ENCODE results near the gene SHH. TPM values are rescaled to one million over a fixed set of nuclear protein-coding genes. Genes with fewer than 3 reads are reported as not detected.

The SHH gene
- total and polyA plus RNA-seq, 2 experiments from 2014 or later = not detected

DNA sequence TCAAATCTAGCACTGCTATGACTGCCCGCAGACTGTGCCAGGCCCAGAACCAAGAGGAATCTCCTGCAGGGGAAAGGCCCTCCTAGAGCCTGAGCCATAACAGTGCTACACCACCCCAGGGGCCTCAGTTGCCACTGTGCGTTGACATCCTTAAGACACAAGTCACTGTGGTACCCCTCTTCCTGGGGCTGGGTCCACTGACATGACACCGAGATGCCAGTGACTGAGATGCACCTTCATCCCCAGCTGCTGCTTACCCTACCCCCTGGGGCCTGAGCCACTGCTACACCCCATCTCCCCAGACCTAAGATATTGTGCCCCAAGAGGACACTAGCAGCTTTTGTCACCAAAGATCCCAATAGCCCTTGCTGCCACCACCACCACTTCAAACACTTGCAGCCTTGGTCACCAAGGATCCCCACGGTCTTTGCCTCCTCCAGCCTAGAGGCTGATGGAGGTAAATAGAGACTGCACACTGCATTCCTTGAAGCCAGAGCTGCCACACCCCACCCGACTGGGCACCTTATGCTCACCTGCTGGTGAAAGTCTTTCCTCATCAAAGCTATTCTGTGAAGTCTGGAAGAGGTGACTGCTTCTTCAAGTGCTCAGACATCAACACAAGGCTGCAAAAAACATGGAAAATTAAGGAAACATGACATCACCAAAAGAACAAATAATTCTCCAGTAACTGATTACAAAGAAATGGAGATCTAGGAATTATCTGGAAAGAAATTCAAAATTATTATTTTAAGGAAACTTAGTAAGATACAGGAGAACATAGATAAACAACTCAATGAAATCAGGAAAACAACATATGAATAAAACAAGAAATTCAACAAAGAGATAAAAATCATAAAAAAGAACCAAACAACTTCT, 40.4 kb upstream of the SHH start (continued):
- TF ChIP-seq EZH2 (IDR thresholded peaks at IDR 0.05; ENCODE audit: low read depth, unreplicated experiment) = no peak
- no peak for TF ChIP-seq NANOG (IDR thresholded peaks at IDR 0.05; ENCODE audit: borderline replicate concordance)
- TF ChIP-seq, protein P1, sequence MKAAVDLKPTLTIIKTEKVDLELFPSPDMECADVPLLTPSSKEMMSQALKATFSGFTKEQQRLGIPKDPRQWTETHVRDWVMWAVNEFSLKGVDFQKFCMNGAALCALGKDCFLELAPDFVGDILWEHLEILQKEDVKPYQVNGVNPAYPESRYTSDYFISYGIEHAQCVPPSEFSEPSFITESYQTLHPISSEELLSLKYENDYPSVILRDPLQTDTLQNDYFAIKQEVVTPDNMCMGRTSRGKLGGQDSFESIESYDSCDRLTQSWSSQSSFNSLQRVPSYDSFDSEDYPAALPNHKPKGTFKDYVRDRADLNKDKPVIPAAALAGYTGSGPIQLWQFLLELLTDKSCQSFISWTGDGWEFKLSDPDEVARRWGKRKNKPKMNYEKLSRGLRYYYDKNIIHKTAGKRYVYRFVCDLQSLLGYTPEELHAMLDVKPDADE (IDR thresholded peaks at IDR 0.05) = no peak

DNA sequence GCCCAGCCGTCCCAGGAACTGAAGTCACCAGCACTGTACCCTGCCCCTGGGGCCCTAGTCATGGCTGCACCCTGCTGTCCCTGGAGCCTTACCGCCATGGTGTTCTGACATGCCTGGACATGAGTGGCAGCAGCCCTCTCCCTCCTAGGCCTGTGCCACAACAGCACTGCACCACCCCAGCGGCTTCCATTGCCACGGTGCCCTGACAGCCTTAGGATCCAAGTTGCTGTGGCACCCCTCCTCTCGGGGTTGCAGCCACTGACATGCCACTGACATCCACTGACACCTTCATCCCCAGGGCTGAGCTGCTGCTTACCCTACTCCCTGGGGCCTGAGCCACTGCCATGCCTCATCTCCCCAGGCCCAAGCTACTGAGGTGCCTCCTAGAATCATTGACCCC, 39.6 kb upstream of the SHH start:
- no peaks in the 10 kb centered on the region for H3F3A ChIP-seq (replicated peaks; ENCODE audit: low read depth)
- no peak overlapping the region for H3K27ac ChIP-seq (ENCODE audit: low read depth)
- no peaks in the 10 kb centered on the region for H4K20me1 ChIP-seq (replicated peaks; ENCODE audit: insufficient read depth)
- no peak overlapping the region for H3K4me3 ChIP-seq
- 0 out of 2 replicates have a peak, but pooled peaks cover 5% of the 10 kb centered on the region for H3K36me3 ChIP-seq (ENCODE audit: insufficient read depth)
- ATAC-seq (no peak), DNase-seq (ENCODE audit: low spot score) (no peak)
- no peaks in the 10 kb centered on the region for H3K36me3 Mint-ChIP-seq (ENCODE audit: low read depth)
- no peaks in the 10 kb centered on the region for H3K4me1 ChIP-seq (ENCODE audit: insufficient read depth)
- peaks cover 3% of the 10 kb centered on the region for H3K27me3 Mint-ChIP-seq (ENCODE audit: insufficient read depth, low read depth, poor library complexity)
- no peak overlapping the region for H3K4me2 ChIP-seq
- H2AFZ ChIP-seq = no peak overlapping the region
- H3K27me3 ChIP-seq (ENCODE audit: insufficient read depth) = no peaks in the 10 kb centered on the region
- H3K4me3 Mint-ChIP-seq = no peak overlapping the region
- H3K9me2 ChIP-seq (ENCODE audit: insufficient read depth) = no peaks in the 10 kb centered on the region
- H3K27ac Mint-ChIP-seq = no peak overlapping the region
- H3K9me3 Mint-ChIP-seq = no peaks in the 10 kb centered on the region
- H3K79me2 ChIP-seq (replicated peaks; ENCODE audit: insufficient read depth) = no peaks in the 10 kb centered on the region
- H3K4me1 Mint-ChIP-seq = no peaks in the 10 kb centered on the region
- TF ChIP-seq NANOG (IDR thresholded peaks at IDR 0.05; ENCODE audit: borderline replicate concordance) (no peak), POLR2AphosphoS5 (IDR thresholded peaks at IDR 0.05; ENCODE audit: low read depth) (no peak), EZH2 (IDR thresholded peaks at IDR 0.05; ENCODE audit: low read depth, unreplicated experiment) (no peak), JUNB (IDR thresholded peaks at IDR 0.05; ENCODE audit: unreplicated experiment) (no peak), STAT1 (IDR thresholded peaks at IDR 0.05; ENCODE audit: unreplicated experiment) (no peak), CREB1 (CRISPR knock-in tag; IDR thresholded peaks at IDR 0.05; ENCODE audit: low read depth) (no peak)
- TF ChIP-seq, protein P2, sequence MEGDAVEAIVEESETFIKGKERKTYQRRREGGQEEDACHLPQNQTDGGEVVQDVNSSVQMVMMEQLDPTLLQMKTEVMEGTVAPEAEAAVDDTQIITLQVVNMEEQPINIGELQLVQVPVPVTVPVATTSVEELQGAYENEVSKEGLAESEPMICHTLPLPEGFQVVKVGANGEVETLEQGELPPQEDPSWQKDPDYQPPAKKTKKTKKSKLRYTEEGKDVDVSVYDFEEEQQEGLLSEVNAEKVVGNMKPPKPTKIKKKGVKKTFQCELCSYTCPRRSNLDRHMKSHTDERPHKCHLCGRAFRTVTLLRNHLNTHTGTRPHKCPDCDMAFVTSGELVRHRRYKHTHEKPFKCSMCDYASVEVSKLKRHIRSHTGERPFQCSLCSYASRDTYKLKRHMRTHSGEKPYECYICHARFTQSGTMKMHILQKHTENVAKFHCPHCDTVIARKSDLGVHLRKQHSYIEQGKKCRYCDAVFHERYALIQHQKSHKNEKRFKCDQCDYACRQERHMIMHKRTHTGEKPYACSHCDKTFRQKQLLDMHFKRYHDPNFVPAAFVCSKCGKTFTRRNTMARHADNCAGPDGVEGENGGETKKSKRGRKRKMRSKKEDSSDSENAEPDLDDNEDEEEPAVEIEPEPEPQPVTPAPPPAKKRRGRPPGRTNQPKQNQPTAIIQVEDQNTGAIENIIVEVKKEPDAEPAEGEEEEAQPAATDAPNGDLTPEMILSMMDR (conservative IDR thresholded peaks at IDR 0.05; ENCODE audit: low read depth in 2 of 2) = no peak
- TF ChIP-seq, protein P1 (IDR thresholded peaks at IDR 0.05) = no peak
- TF ChIP-seq, protein P3, sequence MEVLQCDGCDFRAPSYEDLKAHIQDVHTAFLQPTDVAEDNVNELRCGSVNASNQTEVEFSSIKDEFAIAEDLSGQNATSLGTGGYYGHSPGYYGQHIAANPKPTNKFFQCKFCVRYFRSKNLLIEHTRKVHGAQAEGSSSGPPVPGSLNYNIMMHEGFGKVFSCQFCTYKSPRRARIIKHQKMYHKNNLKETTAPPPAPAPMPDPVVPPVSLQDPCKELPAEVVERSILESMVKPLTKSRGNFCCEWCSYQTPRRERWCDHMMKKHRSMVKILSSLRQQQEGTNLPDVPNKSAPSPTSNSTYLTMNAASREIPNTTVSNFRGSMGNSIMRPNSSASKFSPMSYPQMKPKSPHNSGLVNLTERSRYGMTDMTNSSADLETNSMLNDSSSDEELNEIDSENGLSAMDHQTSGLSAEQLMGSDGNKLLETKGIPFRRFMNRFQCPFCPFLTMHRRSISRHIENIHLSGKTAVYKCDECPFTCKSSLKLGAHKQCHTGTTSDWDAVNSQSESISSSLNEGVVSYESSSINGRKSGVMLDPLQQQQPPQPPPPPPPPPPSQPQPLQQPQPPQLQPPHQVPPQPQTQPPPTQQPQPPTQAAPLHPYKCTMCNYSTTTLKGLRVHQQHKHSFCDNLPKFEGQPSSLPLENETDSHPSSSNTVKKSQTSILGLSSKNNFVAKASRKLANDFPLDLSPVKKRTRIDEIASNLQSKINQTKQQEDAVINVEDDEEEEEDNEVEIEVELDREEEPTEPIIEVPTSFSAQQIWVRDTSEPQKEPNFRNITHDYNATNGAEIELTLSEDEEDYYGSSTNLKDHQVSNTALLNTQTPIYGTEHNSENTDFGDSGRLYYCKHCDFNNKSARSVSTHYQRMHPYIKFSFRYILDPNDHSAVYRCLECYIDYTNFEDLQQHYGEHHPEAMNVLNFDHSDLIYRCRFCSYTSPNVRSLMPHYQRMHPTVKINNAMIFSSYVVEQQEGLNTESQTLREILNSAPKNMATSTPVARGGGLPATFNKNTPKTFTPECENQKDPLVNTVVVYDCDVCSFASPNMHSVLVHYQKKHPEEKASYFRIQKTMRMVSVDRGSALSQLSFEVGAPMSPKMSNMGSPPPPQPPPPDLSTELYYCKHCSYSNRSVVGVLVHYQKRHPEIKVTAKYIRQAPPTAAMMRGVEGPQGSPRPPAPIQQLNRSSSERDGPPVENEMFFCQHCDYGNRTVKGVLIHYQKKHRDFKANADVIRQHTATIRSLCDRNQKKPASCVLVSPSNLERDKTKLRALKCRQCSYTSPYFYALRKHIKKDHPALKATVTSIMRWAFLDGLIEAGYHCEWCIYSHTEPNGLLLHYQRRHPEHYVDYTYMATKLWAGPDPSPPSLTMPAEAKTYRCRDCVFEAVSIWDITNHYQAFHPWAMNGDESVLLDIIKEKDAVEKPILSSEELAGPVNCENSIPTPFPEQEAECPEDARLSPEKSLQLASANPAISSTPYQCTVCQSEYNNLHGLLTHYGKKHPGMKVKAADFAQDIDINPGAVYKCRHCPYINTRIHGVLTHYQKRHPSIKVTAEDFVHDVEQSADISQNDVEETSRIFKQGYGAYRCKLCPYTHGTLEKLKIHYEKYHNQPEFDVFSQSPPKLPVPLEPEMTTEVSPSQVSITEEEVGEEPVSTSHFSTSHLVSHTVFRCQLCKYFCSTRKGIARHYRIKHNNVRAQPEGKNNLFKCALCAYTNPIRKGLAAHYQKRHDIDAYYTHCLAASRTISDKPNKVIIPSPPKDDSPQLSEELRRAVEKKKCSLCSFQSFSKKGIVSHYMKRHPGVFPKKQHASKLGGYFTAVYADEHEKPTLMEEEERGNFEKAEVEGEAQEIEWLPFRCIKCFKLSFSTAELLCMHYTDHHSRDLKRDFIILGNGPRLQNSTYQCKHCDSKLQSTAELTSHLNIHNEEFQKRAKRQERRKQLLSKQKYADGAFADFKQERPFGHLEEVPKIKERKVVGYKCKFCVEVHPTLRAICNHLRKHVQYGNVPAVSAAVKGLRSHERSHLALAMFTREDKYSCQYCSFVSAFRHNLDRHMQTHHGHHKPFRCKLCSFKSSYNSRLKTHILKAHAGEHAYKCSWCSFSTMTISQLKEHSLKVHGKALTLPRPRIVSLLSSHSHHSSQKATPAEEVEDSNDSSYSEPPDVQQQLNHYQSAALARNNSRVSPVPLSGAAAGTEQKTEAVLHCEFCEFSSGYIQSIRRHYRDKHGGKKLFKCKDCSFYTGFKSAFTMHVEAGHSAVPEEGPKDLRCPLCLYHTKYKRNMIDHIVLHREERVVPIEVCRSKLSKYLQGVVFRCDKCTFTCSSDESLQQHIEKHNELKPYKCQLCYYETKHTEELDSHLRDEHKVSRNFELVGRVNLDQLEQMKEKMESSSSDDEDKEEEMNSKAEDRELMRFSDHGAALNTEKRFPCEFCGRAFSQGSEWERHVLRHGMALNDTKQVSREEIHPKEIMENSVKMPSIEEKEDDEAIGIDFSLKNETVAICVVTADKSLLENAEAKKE (CRISPR knock-in tag; IDR thresholded peaks at IDR 0.05) = no peak

All from GM23338 (cell line).